Mesothelial cell of epicardium (in vitro differentiated cells): ENCODE results near the gene HLA-B. TPM values are rescaled to one million over a fixed set of nuclear protein-coding genes. Genes with fewer than 3 reads are reported as not detected.

ENCODE experiments used
- DNase-seq, 2 experiments: peaks; one replicate each; pipeline ENCODE4 v3.0.0; 2021; ENCODE audit warnings: low spot score in 2 of 2; ENCODE audit not compliant: unreplicated experiment in 2 of 2
- H3K27ac Mint-ChIP-seq: 2 replicates; pipeline ENCODE4 v1.8.0; 2021; ENCODE audit warnings: mixed read lengths
- H3K27me3 Mint-ChIP-seq: 2 replicates; pipeline ENCODE4 v1.8.0; 2021; ENCODE audit warnings: low read depth, mixed read lengths
- H3K36me3 Mint-ChIP-seq: 2 replicates; pipeline ENCODE4 v1.8.0; 2021; ENCODE audit warnings: mixed read lengths
- H3K4me1 Mint-ChIP-seq: 2 replicates; pipeline ENCODE4 v1.8.0; 2021; ENCODE audit warnings: mixed read lengths
- H3K4me3 Mint-ChIP-seq: 2 replicates; pipeline ENCODE4 v1.8.0; 2021; ENCODE audit warnings: mild to moderate bottlenecking, moderate library complexity, mixed read lengths
- H3K9me3 Mint-ChIP-seq: 2 replicates; pipeline ENCODE4 v1.8.0; 2021; ENCODE audit warnings: mixed read lengths
- total RNA-seq: library from RNA; stranded (reverse); gene quantifications from 3 replicates; pipeline ENCODE4 v1.2.1, GENCODE V29; 2021
- TF ChIP-seq, protein P1 (sequence below): fragments of 200-600 bp; sonication (generic); IDR thresholded peaks from one replicate; pipeline ENCODE4 v1.5.0; 2021; ENCODE audit warnings: antibody characterized with exemption; ENCODE audit not compliant: unreplicated experiment

The HLA-B gene
- total RNA-seq, 1 donor from 2014 or later, result 47.7 TPM

DNA sequence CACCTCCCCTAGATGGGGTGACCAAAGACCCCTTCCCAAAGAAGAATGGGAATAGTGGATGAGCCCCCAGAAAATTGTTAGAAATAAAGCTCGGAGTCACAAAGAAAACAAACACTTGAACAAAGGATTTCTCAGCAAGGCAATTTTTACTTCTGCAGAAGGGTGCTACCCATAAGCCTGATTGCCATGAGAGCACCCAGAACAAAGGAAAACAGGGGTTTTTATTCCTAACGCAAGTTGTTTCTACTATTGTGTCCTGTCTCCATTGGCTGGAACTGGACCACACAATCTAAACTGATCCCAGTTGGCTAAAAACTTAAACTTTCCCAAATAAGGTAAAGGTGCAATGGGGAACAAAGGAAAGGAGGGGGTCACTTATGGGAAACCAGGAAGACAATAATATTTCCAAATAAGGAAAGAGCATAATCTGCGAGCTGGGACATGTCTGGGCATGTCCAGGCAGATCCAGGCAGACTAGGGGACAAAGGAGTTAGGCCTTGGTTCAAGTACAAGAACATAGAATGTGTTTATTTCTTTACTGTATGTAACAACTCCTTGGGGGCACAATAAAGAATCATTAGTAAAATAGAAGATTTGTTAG lies 20.0 kb downstream of the HLA-B start:
- no peaks in the 10 kb centered on the region for H3K4me1 Mint-ChIP-seq
- no peak for DNase-seq
- peaks cover 67% of the 10 kb centered on the region for H3K9me3 Mint-ChIP-seq
- no peaks in the 10 kb centered on the region for H3K27me3 Mint-ChIP-seq
- H3K27ac Mint-ChIP-seq, result no peak overlapping the region
- no peaks in the 10 kb centered on the region for H3K36me3 Mint-ChIP-seq
- no peak overlapping the region for H3K4me3 Mint-ChIP-seq
- TF ChIP-seq, protein P1, sequence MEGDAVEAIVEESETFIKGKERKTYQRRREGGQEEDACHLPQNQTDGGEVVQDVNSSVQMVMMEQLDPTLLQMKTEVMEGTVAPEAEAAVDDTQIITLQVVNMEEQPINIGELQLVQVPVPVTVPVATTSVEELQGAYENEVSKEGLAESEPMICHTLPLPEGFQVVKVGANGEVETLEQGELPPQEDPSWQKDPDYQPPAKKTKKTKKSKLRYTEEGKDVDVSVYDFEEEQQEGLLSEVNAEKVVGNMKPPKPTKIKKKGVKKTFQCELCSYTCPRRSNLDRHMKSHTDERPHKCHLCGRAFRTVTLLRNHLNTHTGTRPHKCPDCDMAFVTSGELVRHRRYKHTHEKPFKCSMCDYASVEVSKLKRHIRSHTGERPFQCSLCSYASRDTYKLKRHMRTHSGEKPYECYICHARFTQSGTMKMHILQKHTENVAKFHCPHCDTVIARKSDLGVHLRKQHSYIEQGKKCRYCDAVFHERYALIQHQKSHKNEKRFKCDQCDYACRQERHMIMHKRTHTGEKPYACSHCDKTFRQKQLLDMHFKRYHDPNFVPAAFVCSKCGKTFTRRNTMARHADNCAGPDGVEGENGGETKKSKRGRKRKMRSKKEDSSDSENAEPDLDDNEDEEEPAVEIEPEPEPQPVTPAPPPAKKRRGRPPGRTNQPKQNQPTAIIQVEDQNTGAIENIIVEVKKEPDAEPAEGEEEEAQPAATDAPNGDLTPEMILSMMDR, result no peak

DNA sequence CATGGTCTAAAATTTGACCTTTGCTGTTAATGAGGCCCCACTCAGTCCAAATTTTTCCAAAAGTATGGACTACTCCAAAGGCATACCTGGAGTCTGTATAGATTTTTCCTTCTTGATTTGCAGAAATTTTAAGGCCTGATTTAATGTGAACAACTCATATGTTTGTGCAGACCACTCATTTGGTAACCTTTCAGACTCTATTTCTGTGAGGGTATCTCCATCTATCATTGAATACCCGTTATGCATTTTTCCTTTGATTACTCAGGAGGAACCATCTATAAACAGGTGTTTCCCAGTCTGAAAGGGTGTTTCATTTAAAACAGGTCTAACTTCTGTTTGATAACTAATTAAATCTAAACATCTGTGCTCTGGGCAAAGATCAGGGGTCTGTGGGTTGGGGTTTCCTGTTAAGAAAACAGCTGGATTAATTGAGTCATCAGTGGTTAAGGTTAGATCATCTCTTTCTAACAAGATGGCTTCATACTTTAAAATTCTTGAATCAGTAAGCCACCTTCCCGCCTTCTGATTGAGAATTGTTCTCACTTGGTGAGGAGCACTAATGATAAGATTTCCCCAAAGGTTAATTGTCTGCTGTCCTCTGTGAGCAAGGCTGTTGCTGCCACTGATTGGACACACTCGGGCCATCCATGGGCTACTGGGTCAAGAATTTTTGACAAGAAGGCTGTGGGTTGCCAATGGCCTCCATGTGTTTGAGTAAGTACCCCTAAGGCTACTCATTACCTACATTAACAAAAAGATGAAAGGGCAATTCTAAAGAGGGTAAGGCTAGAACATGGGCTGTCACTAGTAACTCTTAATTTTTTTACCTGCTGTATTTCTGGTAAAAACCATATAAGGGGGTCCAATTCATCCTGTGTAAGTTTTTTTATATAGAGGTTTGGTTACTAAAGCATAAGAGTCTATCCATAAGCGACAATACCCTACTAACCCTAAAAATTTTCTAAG lies 24.1 kb downstream of the HLA-B start:
- Mint-ChIP-seq H3K9me3 (peaks cover 79% of the 10 kb centered on the region), H3K36me3 (no peaks in the 10 kb centered on the region), H3K4me3 (no peak overlapping the region), H3K27ac (no peak overlapping the region), H3K27me3 (no peaks in the 10 kb centered on the region), H3K4me1 (no peaks in the 10 kb centered on the region)
- TF ChIP-seq, protein P1, result no peak
- DNase-seq, result no peak

DNA sequence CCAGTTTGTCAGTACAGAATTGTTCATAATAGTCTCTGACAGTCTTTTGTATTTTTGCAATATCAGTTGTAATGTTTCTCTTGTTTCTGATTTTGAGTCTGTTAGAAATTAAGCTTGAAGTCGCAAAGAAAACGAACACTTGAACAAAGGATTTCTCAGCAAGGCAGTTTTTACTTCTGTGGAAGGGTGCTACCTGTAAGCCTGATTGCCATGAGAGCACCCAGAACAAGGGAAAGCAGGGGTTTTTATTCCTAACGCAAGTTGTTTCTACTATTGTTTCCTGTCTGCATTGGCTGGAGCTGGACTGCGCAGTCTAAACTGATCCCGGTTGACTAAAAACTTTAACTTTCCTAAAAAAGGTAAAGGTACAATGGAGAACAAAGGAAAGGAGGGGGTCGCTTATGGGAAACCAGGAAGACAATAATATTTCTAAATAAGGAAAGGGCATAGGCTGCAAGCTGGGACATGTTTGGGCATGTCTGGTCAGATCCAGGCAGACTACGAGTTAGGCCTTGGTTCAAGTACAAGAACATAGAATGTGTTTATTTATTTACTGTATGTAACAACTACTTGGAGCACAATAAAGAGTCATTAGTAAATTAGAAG lies 28.5 kb downstream of the HLA-B start:
- H3K27ac Mint-ChIP-seq, result no peak overlapping the region
- H3K4me3 Mint-ChIP-seq, result no peak overlapping the region
- TF ChIP-seq, protein P1, result no peak
- H3K4me1 Mint-ChIP-seq, result no peaks in the 10 kb centered on the region
- H3K27me3 Mint-ChIP-seq, result peaks cover 17% of the 10 kb centered on the region
- H3K9me3 Mint-ChIP-seq, result peaks cover 57% of the 10 kb centered on the region
- H3K36me3 Mint-ChIP-seq, result no peaks in the 10 kb centered on the region
- no peak for DNase-seq

DNA sequence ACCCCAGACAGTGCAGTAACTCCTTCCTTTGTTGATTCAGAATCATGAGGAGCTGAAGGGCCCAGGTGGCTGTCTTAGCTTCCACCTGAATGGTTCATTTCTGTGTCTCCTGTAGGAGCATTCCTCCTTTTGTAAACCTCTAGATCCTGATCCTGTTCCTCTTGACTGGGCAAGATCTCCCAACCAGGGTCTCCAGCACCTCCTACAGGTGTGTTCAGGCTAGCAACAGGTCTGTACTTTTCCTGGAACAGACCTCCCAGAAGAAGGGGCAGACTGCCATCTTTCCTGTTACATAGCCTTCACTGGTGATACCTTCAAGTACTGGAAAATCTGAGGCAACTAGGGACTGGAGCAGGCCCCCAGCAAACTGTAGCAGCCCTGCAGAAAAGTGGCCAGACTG lies 35.2 kb downstream of the HLA-B start:
- no peak overlapping the region for H3K27ac Mint-ChIP-seq
- peaks cover 4% of the 10 kb centered on the region for H3K9me3 Mint-ChIP-seq
- no peaks in the 10 kb centered on the region for H3K36me3 Mint-ChIP-seq
- no peak for DNase-seq
- no peak overlapping the region for H3K4me3 Mint-ChIP-seq
- H3K4me1 Mint-ChIP-seq, result no peaks in the 10 kb centered on the region
- peaks cover 71% of the 10 kb centered on the region for H3K27me3 Mint-ChIP-seq
- TF ChIP-seq, protein P1, result no peak

DNA sequence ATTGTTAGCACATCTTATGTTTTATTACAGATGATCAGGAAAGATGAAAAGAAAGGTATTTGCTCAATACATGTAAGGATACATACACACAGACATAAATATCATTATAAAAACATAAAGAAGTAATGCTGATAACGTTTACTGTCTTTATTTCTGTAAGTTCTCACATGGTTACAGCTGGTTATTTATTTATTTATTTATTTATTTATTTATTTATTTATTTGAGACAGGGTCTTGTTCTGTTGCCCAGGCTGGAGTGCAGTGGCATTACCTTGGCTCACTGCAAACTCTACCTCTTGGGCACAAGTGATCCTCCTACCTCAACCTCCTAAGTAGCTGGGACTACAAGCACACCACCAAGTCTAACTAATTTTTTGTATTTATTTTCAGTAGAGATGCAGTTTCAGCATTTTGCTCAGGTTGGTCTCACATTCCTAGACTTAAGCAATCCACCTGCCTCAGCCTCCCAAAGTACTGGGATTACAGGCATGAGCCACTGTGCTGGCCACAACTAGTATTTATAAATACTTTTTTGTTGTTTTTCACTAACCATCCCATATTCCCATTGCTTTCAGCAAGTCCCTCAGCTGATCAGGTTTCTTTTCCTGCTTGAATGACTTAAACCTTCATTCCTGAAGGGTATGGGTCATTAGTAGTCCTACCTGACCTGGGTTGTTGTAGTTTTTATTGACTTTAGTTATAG lies 35.8 kb downstream of the HLA-B start:
- TF ChIP-seq, protein P1, result no peak
- no peak overlapping the region for H3K4me3 Mint-ChIP-seq
- no peaks in the 10 kb centered on the region for H3K36me3 Mint-ChIP-seq
- H3K27ac Mint-ChIP-seq, result no peak overlapping the region
- no peak for DNase-seq
- H3K27me3 Mint-ChIP-seq, result peaks cover 74% of the 10 kb centered on the region
- H3K4me1 Mint-ChIP-seq, result no peaks in the 10 kb centered on the region
- peaks cover 3% of the 10 kb centered on the region for H3K9me3 Mint-ChIP-seq
